K562 (cell line): ENCODE measurements around the gene PPT2. TPM values are rescaled to one million over a fixed set of nuclear protein-coding genes. Genes with fewer than 3 reads are reported as not detected.
A peak's percentile ranks its signal among the peaks of the same experiment; 100 is the strongest.

ENCODE experiments used
- ARHGAP35 ChIP-seq: fragments of 450-650 bp; IDR thresholded peaks from 2 replicates; pipeline ENCODE4 v1.6.1; 2018; ENCODE audit not compliant: partially characterized antibody
- BDP1 ChIP-seq: IDR thresholded peaks from 3 replicates; pipeline ENCODE4 v1.6.1; 2011; ENCODE audit not compliant: insufficient read length, insufficient read depth
- DDX20 ChIP-seq: fragments of 450-650 bp; IDR thresholded peaks from 2 replicates; pipeline ENCODE4 v1.6.1; 2016; ENCODE audit warnings: missing genetic modification characterization, low read depth, mild to moderate bottlenecking, missing compliant biosample characterization, moderate library complexity
- DNMT1 ChIP-seq: fragments of 450-650 bp; IDR thresholded peaks from 2 replicates; pipeline ENCODE4 v1.6.1; 2016; ENCODE audit warnings: antibody characterized with exemption, mild to moderate bottlenecking
- ETV6 ChIP-seq, 3 experiments: fragments of 150-350 bp in 1 of 3; sonication (generic) in 1 of 3; formaldehyde crosslinking in 1 of 3; IDR thresholded peaks; 2 replicates each; pipeline versions ENCODE4 v1.6.1 to v1.8.0; 2014 to 2022; ENCODE audit warnings: borderline replicate concordance in 2 of 3, low read depth in 2 of 3, antibody characterized with exemption in 1 of 3, low read length in 1 of 3, mild to moderate bottlenecking in 1 of 3, missing genetic modification reagents in 1 of 3
- GABPA ChIP-seq: fragments of 200-800 bp; sonication (Bioruptor generic); conservative IDR thresholded peaks from 2 replicates; pipeline ENCODE4 v1.6.1; 2016; ENCODE audit warnings: low read depth, missing genetic modification characterization, missing compliant biosample characterization
- MCM7 ChIP-seq, 2 experiments: fragments of 450-650 bp; IDR thresholded peaks; 2 replicates each; pipeline ENCODE4 v1.6.1; 2016 to 2018
- MNT ChIP-seq, 2 experiments: fragments of 450-650 bp; conservative IDR thresholded peaks; 2 replicates each; pipeline ENCODE4 v1.6.1; 2017; ENCODE audit warnings: mild to moderate bottlenecking in 2 of 2, moderate library complexity in 2 of 2
- RBM34 ChIP-seq: fragments of 200-400 bp; formaldehyde crosslinking; IDR thresholded peaks from 2 replicates; pipeline ENCODE4 v1.6.1; 2018; ENCODE audit warnings: low read length, borderline replicate concordance; ENCODE audit not compliant: insufficient read depth
- RREB1 ChIP-seq: fragments of 250-450 bp; sonication (Bioruptor Pico); IDR thresholded peaks from 2 replicates; pipeline ENCODE4 v1.4.0; 2020
- TFAM ChIP-seq: fragments of 250-450 bp; sonication (Bioruptor Pico); conservative IDR thresholded peaks from 2 replicates; pipeline ENCODE4 v1.5.0; 2021; ENCODE audit warnings: mild to moderate bottlenecking, moderate library complexity
- XRCC4 ChIP-seq: IDR thresholded peaks from one replicate; pipeline ENCODE4 v1.6.1; 2011; ENCODE audit not compliant: insufficient read depth, insufficient read length; ENCODE audit errors: extremely low read depth
- ZKSCAN3 ChIP-seq: fragments of 250-450 bp; sonication (Bioruptor Pico); IDR thresholded peaks from 2 replicates; pipeline ENCODE4 v1.4.0; 2020
- ZNF347 ChIP-seq: fragments of 450-650 bp; formaldehyde crosslinking; IDR thresholded peaks from 2 replicates; pipeline ENCODE4 v1.4.0; 2020; ENCODE audit warnings: low read depth, mild to moderate bottlenecking, moderate library complexity
- ZNF79 ChIP-seq: fragments of 250-450 bp; sonication (Bioruptor Pico); IDR thresholded peaks from 2 replicates; pipeline ENCODE4 v1.4.0; 2020; ENCODE audit warnings: low read depth, mild to moderate bottlenecking, moderate library complexity
- polyA plus RNA-seq, 8 experiments: library from polyadenylated mRNA; depleted of rRNA in 4 of 8; stranded (reverse) in 5 of 8; unstranded in 3 of 8; fragments of >200 nt; fragmentation: Nextera tagmentation in 2 of 8; fragmentation: Illumina TruSeq in 1 of 8; extraction: Ambion mirVana in 2 of 8; extraction: Trizol in 1 of 8; gene quantifications; 2 replicates each; pipeline versions ENCODE4 v1.2.1 to v1.2.3, GENCODE V29; 2011 to 2014; ENCODE audit warnings: inconsistent platforms in 1 of 8, missing spikeins in 1 of 8
- total RNA-seq, 7 experiments: library from RNA; depleted of rRNA in 6 of 7; stranded (reverse); fragments of >200 nt in 6 of 7; fragmentation: Illumina TruSeq in 2 of 7; extraction: Trizol in 2 of 7; gene quantifications; 2 replicates each; pipeline versions ENCODE4 v1.2.1 to v1.2.3, GENCODE V29; 2011 to 2021; ENCODE audit warnings: low replicate concordance in 1 of 7

The PPT2 gene
- total and polyA plus RNA-seq, 9 of the 15 experiments (the other 6 are each of a cell fraction or from before 2014, with no cell fraction given), result 27.4 to 98.8 (median 69.9) TPM

DNA sequence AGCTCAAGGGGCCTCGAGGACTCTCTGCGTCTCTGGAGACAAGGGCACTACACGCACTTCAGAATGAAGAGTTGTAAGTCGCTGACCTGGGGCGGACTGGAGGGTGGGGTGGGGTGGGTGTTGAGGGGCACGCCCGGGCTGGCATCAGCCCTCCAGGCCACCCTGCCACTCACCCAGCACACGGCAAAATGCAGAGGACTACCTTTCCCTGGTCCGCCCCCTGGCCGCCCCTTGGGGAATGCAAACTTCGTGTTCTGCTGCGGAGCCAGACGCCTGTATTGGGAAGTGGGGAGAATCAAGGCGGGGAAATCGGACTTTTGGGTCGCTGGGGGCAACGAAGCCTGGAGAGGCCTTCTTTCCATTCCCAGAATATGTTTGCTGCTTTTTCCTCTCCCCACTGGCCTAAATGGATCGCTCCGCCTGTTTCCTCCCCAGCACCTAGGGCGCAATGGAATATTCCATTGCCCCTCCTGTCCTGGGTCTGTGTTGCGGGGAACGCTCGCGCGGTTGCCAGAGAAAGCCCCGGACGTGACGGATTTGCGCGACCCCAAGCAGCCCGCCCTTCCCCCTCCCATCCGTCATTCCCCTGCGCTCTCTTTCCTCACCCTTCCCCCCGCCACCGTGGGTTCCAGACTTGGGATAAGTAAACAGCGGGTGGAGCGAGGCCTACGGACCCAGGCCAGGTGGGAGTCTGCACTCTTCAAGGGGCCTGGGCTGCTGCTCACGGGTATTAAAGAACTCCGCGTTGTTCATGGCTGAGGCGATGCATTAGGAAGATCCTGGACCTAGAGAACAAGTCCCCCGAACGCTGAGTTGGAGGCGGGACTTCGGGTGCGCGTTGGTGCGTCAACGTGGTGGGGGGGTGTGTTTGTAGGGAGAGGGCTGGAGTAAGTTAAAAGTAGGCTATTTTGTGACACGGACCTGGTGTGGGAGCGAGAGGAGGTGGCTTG, at the start of gene PPT2 (continued):
- TF ChIP-seq GABPA (tag) (peak; percentile 94), ZKSCAN3 (CRISPR knock-in tag) (no peak), RBM34 (no peak), ZNF347 (CRISPR knock-in tag) (no peak), ZNF79 (CRISPR knock-in tag) (peak; percentile 28; the same call in 1 of the 2 replicates), XRCC4 (no peak), DDX20 (no peak), ARHGAP35 (no peak), RREB1 (CRISPR knock-in tag) (0 out of 2 replicates have a peak, but pooled peaks have one; percentile 15), MNT (conservative IDR thresholded peaks at IDR 0.05) (peak in 1 of 2 experiments; percentile 97; a peak in 2 of 4 replicates), BDP1 (no peak), ETV6 (IDR thresholded peaks at IDR 0.05; ENCODE audit: borderline replicate concordance in 1 of 2, low read depth in 2 of 2, low read length in 1 of 2) (peak in 1 of 2 experiments; percentile 49; a peak in 1 of 4 replicates), ETV6 (CRISPR knock-in tag; IDR thresholded peaks at IDR 0.05; ENCODE audit: borderline replicate concordance) (no peak), DNMT1 (no peak), TFAM (no peak), MCM7 (IDR thresholded peaks at IDR 0.05) (no peak)
